Ovary (tissue), 9 donors: ENCODE results near the gene IFNA2. TPM values are rescaled to one million over a fixed set of nuclear protein-coding genes. Genes with fewer than 3 reads are reported as not detected.

Experiments
- DNase-seq, 5 donors: peaks; one replicate each; pipeline ENCODE4 v3.0.0-alpha.2; 2019 to 2020
- H3K27ac ChIP-seq, 2 donors: fragments of 200-600 bp; one replicate each; pipeline versions ENCODE4 v1.5.1 to v1.8.0; 2019 to 2022
- H3K27me3 ChIP-seq: fragments of 200-600 bp; one replicate; pipeline ENCODE4 v1.8.0; 2022
- H3K36me3 ChIP-seq: fragments of 200-600 bp; sonication (generic); one replicate; pipeline ENCODE4 v1.5.1; 2019
- H3K4me1 ChIP-seq: one replicate; pipeline ENCODE4 v1.8.1; 2013; ENCODE audit warnings: mild to moderate bottlenecking, moderate library complexity; ENCODE audit not compliant: insufficient read depth
- H3K4me3 ChIP-seq: fragments of 200-600 bp; sonication (generic); one replicate; pipeline ENCODE4 v1.5.1; 2017
- H3K9me3 ChIP-seq, 2 donors: fragments of 200-600 bp in 1 of 2; sonication (generic) in 1 of 2; one replicate each; pipeline versions ENCODE4 v1.5.1 to v1.8.1; 2013 to 2019; ENCODE audit warnings: mild to moderate bottlenecking in 1 of 2, moderate library complexity in 1 of 2
- EP300 ChIP-seq: sonication (generic); formaldehyde crosslinking; IDR thresholded peaks from one replicate; pipeline ENCODE4 v1.6.1; 2017; ENCODE audit warnings: antibody characterized with exemption
- POLR2A ChIP-seq: fragments of 450-650 bp; IDR thresholded peaks from one replicate; pipeline ENCODE4 v1.6.1; 2017; ENCODE audit warnings: antibody characterized with exemption, mild to moderate bottlenecking, moderate library complexity
- WGBS, 3 donors: extraction: QIAGEN DNeasy Blood & Tissue Kit in 1 of 3; methylation state at CpG; one replicate each; pipeline versions ENCODE4 v1.1.5 to v1.1.7; 2013 to 2017; 5-methylcytosine and 5-hydroxymethylcytosine counted together
- intact Hi-C, 4 donors: fragments of 100-400 bp; cut with DNase I; formaldehyde crosslinking; loops; one replicate each; pipeline versions ENCODE4 v1.11.0 to v1.15.1; 2022 to 2023
- polyA plus RNA-seq, 2 donors: library from polyadenylated mRNA; stranded (reverse); fragments of 200-250 nt in 1 of 2; fragments of 350-450 nt in 1 of 2; fragmentation: Illumina TruSeq in 1 of 2; extraction: RNeasy Lipid Tissue Mini Kit (QIAGEN cat#74804) in 1 of 2; gene quantifications; one replicate each; pipeline ENCODE4 v1.2.3, GENCODE V29; 2013 to 2014
- total RNA-seq, 7 donors: library from RNA; depleted of rRNA in 2 of 7; stranded (reverse); fragments of >200 nt in 2 of 7; fragmentation: NEBNext Ultra II Directional in 3 of 7; extraction: Animal tissue kit (Norgen Biotek cat#: 25700) in 3 of 7; gene quantifications; one replicate each; pipeline versions ENCODE4 v1.1.0 to v1.2.4, GENCODE V29; 2016 to 2023
- TF ChIP-seq, protein P1 (sequence below), 3 donors: fragments of 450-650 bp in 2 of 3; fragments of 200-600 bp in 1 of 3; IDR thresholded peaks; one replicate each; pipeline versions ENCODE4 v1.5.1 to v1.8.0; 2016 to 2022; ENCODE audit warnings: antibody characterized with exemption in 3 of 3, mild to moderate bottlenecking in 1 of 3
- donor health status: DM: no; HTN: no; CAD: no; lungs with moderate emphysema.
- donor health status: DM: no; HTN: no; CAD: no.
- donor health status: Bipolar disorder and iron deficiency.
- donor health status: DM: yes; HTN: yes; CAD: no.
- donor health status: DM: no; HTN: no; CAD: no.
- donor health status: DM: yes; HTN: yes; CAD: no.

Gene IFNA2
- total and polyA plus RNA-seq, 9 donors, result not detected

DNA sequence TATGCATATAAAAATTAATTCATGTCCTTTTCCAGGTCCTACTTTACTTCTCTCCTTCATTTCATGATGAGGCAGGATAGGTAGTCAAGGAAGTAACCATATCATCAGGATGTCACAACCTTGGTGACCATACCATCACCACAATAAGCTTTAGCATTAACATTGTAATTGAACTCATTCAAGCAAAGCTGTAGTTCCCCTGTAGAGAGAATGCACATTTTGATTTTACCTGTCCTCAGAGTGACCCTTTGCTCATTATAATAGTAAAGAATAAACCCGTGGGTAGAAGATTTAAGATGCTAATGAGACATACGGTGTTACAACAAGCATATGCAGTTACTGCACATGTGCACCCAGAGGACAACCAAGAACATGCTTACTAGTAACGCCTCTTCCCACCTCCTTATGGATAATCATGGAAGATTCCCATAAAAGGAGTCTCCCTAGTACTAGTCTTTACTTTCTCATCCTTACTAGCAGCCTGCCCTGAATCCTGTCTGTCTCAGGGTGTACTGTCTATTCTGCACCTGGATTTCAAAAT is 36.7 kb downstream of the IFNA2 start:
- no peaks in the 10 kb centered on the region for H3K27me3 ChIP-seq
- H3K4me1 ChIP-seq, result no peaks in the 10 kb centered on the region
- 70 to 74% (median 71%) methylated on average over 3 of the region's 3 CpGs for WGBS, 3 donors
- H3K9me3 ChIP-seq, result no peaks in the 10 kb centered on the region
- no peak for DNase-seq
- H3K4me3 ChIP-seq, result no peak overlapping the region
- intact Hi-C loops, result no loop called here
- H3K27ac ChIP-seq, result no peak overlapping the region
- TF ChIP-seq POLR2A (no peak), EP300 (no peak)
- TF ChIP-seq, protein P1, sequence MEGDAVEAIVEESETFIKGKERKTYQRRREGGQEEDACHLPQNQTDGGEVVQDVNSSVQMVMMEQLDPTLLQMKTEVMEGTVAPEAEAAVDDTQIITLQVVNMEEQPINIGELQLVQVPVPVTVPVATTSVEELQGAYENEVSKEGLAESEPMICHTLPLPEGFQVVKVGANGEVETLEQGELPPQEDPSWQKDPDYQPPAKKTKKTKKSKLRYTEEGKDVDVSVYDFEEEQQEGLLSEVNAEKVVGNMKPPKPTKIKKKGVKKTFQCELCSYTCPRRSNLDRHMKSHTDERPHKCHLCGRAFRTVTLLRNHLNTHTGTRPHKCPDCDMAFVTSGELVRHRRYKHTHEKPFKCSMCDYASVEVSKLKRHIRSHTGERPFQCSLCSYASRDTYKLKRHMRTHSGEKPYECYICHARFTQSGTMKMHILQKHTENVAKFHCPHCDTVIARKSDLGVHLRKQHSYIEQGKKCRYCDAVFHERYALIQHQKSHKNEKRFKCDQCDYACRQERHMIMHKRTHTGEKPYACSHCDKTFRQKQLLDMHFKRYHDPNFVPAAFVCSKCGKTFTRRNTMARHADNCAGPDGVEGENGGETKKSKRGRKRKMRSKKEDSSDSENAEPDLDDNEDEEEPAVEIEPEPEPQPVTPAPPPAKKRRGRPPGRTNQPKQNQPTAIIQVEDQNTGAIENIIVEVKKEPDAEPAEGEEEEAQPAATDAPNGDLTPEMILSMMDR (IDR thresholded peaks at IDR 0.05), result no peak
- no peaks in the 10 kb centered on the region for H3K36me3 ChIP-seq

GRCh38 chr9:21340735-21341134 is 44.5 kb downstream of the IFNA2 start:
- Histone ChIP-seq H3K4me3 (no peak overlapping the region), H3K4me1 (no peaks in the 10 kb centered on the region), H3K9me3 (no peaks in the 10 kb centered on the region), H3K36me3 (no peaks in the 10 kb centered on the region), H3K27ac (no peak overlapping the region), H3K27me3 (no peaks in the 10 kb centered on the region)
- DNase-seq, result no peak
- 91 to 97% (median 91%) methylated on average over 4 of the region's 4 CpGs for WGBS, 3 donors
- TF ChIP-seq, protein P1 (IDR thresholded peaks at IDR 0.05), result no peak
- no peak for TF ChIP-seq POLR2A
- TF ChIP-seq EP300, result no peak
- intact Hi-C loops, result no loop called here

DNA sequence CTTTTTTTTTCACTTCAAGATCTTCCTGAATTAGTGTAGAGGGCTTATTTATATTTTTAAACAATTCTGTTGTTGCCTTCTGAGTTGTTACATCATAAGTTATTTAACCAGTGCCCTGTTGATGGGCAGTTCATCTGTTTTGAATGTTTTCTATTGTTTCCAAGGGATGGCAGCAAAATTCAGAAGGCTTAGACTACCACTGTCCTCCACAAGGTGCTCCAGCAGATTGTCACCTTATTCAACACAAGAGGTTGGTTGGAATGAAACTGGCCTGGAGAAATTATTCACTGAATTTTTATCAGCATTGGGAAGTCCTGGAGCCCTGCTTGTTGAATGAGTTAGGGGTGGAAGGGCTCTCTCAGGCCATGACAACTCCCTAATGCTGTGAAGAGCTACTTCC is 48.7 kb downstream of the IFNA2 start:
- Histone ChIP-seq H3K9me3 (no peaks in the 10 kb centered on the region), H3K4me1 (peaks cover 8% of the 10 kb centered on the region), H3K4me3 (no peak overlapping the region), H3K27me3 (no peaks in the 10 kb centered on the region), H3K27ac (no peak overlapping the region), H3K36me3 (no peaks in the 10 kb centered on the region)
- no peak for DNase-seq
- no peak for TF ChIP-seq POLR2A
- TF ChIP-seq, protein P1 (IDR thresholded peaks at IDR 0.05), result no peak
- TF ChIP-seq EP300, result no peak
- intact Hi-C loops, result no loop called here

GRCh38 chr9:21334701-21335632 is 50.2 kb downstream of the IFNA2 start, which contains the start of gene KLHL9:
TSS of gene KLHL9 (minus strand) at chr9:21335404. CDS start at chr9:21334859, 545 bp downstream.
- peak within 1 kb of the TSS; percentile 86 to 92 for H3K27ac ChIP-seq
- H3K9me3 ChIP-seq, result no peaks in the 10 kb centered on the region
- TF ChIP-seq, protein P1 (IDR thresholded peaks at IDR 0.05), result peak in 1 of 3 donors; percentile 15
- TF ChIP-seq EP300 (no peak), POLR2A (peak; percentile 65)
- H3K27me3 ChIP-seq, result no peaks in the 10 kb centered on the region
- WGBS, 3 donors, result 0 to 1% (median 1%) methylated on average over 37 to 55 of the region's 55 CpGs
- peaks cover 9% of the 10 kb centered on the region for H3K4me1 ChIP-seq
- DNase-seq, result peak; percentile 92 to 95 (median 93)
- H3K4me3 ChIP-seq, result peak within 1 kb of the TSS; percentile 81
- intact Hi-C loops, result no loop called here
- H3K36me3 ChIP-seq, result no peaks in the 10 kb centered on the region

Other genes with a start within 250 kb of the IFNA2 start
- gene IFNW1, start 243.6 kb downstream of the IFNA2 start, total RNA-seq, result not detected
- not detected for gene IFNW1, start 243.6 kb downstream of the IFNA2 start, polyA plus RNA-seq
- gene IFNA21, start 218.7 kb downstream of the IFNA2 start, total RNA-seq, result not detected
- not detected for gene IFNA21, start 218.7 kb downstream of the IFNA2 start, polyA plus RNA-seq
- gene IFNA4, start 197.8 kb downstream of the IFNA2 start, total RNA-seq, result not detected
- not detected for gene IFNA4, start 197.8 kb downstream of the IFNA2 start, polyA plus RNA-seq
- not detected for gene IFNA7, start 183.2 kb downstream of the IFNA2 start, total RNA-seq
- gene IFNA7, start 183.2 kb downstream of the IFNA2 start, polyA plus RNA-seq, result not detected
- gene IFNA10, start 178.3 kb downstream of the IFNA2 start, total RNA-seq, result not detected
- not detected for gene IFNA10, start 178.3 kb downstream of the IFNA2 start, polyA plus RNA-seq
- gene IFNA16, start 168.1 kb downstream of the IFNA2 start, total RNA-seq, result not detected
- not detected for gene IFNA16, start 168.1 kb downstream of the IFNA2 start, polyA plus RNA-seq
- gene IFNA17, start 157.2 kb downstream of the IFNA2 start, total RNA-seq, result not detected
- not detected for gene IFNA17, start 157.2 kb downstream of the IFNA2 start, polyA plus RNA-seq
- gene IFNA14, start 145.4 kb downstream of the IFNA2 start, total RNA-seq, result not detected
- gene IFNA14, start 145.4 kb downstream of the IFNA2 start, polyA plus RNA-seq, result not detected
- under 1 TPM in 1 of 7 donors, not detected in 6; 0.42 TPM for gene IFNA5, start 80.1 kb downstream of the IFNA2 start, total RNA-seq
- not detected for gene IFNA5, start 80.1 kb downstream of the IFNA2 start, polyA plus RNA-seq
- 10 to 100 TPM; 22.3 to 35.9 (median 29.6) TPM for gene KLHL9, start 50.0 kb downstream of the IFNA2 start, total RNA-seq
- 10 to 100 TPM; 14.3 to 22.6 TPM for gene KLHL9, start 50.0 kb downstream of the IFNA2 start, polyA plus RNA-seq
- not detected for gene IFNA6, start 34.5 kb downstream of the IFNA2 start, total RNA-seq
- gene IFNA6, start 34.5 kb downstream of the IFNA2 start, polyA plus RNA-seq, result under 1 TPM in 1 of 2 donors, not detected in 1; 0.12 TPM
- gene IFNA13, start 17.3 kb downstream of the IFNA2 start, total RNA-seq, result not detected
- under 1 TPM in 1 of 2 donors, not detected in 1; 0.12 TPM for gene IFNA13, start 17.3 kb downstream of the IFNA2 start, polyA plus RNA-seq
- gene IFNA8, start 23.7 kb upstream of the IFNA2 start, total RNA-seq, result not detected
- not detected for gene IFNA8, start 23.7 kb upstream of the IFNA2 start, polyA plus RNA-seq
- gene IFNA1, start 55.0 kb upstream of the IFNA2 start, total RNA-seq, result not detected
- not detected for gene IFNA1, start 55.0 kb upstream of the IFNA2 start, polyA plus RNA-seq
- under 1 TPM in 1 of 7 donors, not detected in 6; 0.34 TPM for gene IFNE, start 96.9 kb upstream of the IFNA2 start, total RNA-seq
- gene IFNE, start 96.9 kb upstream of the IFNA2 start, polyA plus RNA-seq, result not detected